NCI-H526 treated with DMSO at 0.1 percent for 48 hours (cell line): ENCODE measurements around the gene BAG3.
"Not testable (repeated sequence)": the region's sequence is repeated elsewhere in the genome, so short reads cannot be mapped to it uniquely, and the experiment has no call there.

ENCODE experiments used
- DNase-seq: peaks from one replicate; lab custom pipeline; 2025; lab: John Stamatoyannopoulos, UW

The BAG3 gene

GRCh38 chr10:119650692-119651513 lies at the start of gene BAG3:
TSS of gene BAG3 (plus strand) at chr10:119651380. CDS start at chr10:119651676, 296 bp downstream.
- peak; percentile 40 for DNase-seq

GRCh38 chr10:119602241-119603095 lies 48.7 kb upstream of the BAG3 start:
- DNase-seq = peak; percentile 1

DNA sequence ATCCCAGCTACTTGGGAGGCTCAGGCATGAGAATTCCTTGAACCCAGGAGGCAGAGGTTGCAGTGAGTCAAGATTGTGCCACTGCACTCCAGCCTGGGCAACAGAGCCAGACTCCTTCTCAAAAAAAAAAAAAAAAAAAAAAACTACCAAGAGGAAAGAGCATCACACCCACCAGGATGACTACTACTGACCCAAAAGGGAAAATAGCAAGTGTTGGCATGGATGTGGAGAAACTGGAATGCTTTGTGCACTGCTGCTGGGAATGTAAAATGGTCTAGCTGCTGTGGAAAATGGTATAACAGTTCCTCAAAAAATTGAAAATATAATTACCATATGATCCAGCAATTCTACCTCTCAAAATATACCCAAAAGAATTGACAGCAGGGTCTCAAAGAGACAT lies 46.7 kb upstream of the BAG3 start:
- DNase-seq = no peak

GRCh38 chr10:119608316-119609155 lies 42.6 kb upstream of the BAG3 start:
- peak; percentile 2 for DNase-seq

DNA sequence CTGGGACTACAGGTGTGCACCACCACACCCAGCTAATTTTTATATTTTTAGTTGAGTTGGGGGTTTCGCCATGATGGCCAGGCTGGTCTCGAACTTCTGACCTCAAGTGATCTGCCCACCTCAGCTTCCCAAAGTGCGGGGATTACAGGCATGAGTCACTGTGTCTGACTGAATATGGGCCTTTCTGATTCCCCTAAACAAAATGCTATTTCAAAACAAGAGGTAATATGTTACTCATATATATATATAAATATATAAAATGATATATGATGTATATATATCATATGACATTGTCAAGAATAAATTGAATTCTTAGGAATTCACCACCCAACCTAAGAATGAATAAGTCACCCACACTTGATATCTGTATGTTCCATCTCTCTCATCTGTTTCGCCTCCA lies 41.7 kb upstream of the BAG3 start:
- DNase-seq = no peak

DNA sequence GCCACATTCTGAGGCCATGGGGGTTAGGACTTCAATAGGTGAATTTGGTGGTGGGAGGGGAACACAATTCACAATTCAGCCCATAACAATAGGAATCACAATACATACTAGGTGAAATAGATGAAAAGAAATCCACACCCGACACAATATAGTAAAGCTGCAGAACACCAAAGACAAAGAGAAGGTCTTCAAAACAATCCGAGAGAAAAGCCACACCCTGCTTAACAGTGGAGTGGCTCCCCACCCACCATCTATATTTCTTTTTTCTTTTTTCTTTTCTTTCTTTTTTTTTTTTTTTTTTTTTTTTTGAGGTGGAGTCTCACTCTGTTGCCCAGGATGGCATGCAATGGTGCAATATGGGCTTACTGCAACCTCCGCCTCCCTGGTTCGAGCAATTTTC lies 39.7 kb upstream of the BAG3 start:
- no peak for DNase-seq

- no peak for DNase-seq
These were observed 37.4 kb upstream of the BAG3 start for GRCh38 chr10:119613741-119614140.

DNA sequence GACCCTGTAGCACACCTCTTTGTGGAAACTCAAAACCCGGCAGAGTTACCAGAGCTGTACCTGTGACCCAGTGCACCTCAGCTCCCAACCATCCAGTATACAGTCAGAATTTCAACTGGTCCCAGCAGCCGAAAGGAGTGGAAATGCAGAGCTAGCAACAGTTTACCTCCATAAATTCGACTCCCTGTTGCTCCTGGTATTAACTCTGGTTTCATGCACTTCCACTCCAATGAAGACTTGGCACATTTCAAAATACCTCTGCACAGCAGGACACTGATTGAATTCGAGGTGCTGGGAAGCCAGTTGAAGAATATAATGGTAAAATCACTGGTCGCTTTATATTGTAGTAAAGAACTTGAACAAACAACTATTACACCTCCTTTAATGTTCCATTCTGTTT lies 36.5 kb upstream of the BAG3 start:
- DNase-seq = no peak

GRCh38 chr10:119616882-119617570 lies 34.2 kb upstream of the BAG3 start:
- DNase-seq = no peak

DNA sequence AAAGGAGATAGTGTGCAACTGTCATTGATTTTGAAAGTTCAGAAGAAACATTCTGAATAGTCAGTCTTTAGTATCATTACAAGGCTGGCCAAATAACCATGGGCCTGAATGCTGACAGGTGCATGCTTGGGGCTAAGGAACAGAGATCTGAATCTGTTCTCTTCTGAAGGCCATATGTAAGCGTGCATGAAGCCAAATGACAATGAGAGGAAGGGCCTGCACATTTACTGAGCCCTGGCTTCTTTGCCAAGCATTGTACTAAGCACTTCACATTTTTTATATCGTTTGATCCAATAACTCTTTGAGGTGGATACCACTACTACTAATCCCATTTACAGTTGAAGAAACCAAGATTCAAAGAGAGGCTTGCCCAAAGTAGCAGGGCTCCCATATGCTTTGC lies 32.0 kb upstream of the BAG3 start:
- no peak for DNase-seq

GRCh38 chr10:119619811-119620210 lies 31.4 kb upstream of the BAG3 start:
- DNase-seq = not testable (repeated sequence)

GRCh38 chr10:119620241-119621077 lies 30.7 kb upstream of the BAG3 start:
- DNase-seq = no peak

- no peak for DNase-seq
These were observed 30.1 kb upstream of the BAG3 start for GRCh38 chr10:119621078-119621384.

- DNase-seq = no peak
These were observed 25.5 kb upstream of the BAG3 start for GRCh38 chr10:119625570-119626280.

DNA sequence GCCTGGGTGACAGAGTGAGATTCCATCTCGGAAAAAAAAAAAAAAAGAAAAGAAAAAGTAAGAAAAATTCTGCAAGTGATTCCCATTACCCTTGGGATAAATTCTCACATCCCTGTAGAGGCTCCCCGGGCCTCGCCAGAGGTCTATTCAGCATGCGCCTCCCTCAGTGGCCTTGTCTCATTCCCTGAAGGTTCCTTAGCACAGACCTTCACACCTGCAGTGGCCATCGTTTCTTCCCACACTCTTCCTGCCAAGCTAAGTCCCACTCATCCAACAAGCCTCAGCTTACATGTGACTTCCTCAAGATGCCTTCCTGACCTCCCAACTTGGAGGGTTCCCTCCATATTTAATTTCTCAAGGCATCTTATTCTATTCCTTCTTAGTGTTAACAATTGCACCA lies 20.9 kb upstream of the BAG3 start:
- DNase-seq = no peak

DNA sequence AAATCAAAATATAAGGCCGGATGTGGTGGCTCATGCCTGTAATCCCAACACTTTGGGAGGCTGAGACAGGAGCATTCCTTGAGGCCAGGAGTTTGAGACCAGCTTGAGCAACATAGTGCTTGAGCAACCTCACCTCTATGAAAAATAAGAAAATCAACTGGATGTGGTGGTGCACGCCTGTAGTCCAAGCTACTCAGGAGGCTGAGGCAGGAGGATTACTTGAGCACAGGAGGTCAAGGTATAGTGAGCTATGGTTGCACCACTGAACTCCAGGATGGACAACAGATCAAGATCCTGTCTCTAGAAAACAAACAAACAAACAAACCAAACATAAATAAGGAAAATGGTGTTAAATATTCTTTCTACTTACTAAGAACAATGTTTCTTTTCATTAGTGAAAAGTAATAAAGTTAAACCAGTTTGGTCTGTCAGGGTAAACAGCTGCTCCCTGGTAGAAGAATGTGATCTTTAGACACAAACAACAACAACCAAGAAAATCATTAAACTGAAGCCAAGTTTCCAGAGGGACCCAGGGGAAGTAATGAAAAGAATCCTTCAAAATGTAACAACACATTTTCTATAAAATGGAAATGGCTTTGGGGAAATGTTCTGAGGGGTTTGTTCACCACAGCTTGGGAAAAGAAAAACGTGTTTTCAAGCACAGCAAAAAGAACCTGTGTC lies 17.5 kb upstream of the BAG3 start:
- no peak for DNase-seq

DNA sequence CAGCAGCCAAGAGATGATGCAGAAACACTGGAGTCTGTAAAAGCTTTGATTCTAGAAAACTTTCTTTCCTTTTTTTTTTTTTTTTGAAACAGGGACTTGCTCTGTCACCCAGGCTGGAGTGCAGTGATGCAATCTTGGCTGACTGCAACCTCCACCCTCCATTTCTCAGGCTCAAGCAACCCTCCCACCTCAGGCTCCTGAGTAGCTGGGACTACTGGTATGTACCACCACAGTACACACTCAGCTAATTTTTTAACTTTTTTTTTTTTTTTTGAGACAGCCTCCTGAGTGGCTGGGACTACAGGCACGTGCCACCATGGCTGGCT lies 17.0 kb upstream of the BAG3 start:
- no peak for DNase-seq

DNA sequence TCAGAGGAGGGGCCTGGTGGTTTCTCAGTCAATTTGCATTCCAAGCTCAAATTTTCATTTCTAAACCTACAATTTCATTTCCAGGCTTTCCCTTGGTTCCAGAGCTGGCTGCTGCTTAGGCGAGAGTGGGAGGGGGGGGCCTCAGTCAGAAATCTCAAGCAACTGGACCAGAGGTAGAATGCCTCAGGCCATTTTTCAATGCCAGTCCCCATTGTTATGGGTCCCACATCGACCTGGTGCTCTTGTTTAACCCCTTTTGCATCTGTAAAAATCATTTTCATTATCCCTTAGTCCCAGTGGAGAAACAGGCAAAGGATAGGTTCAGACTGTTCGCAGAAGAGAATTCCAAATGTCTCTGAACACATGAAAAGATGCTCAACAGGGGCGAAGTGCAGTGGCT lies 13.5 kb upstream of the BAG3 start:
- DNase-seq = no peak

GRCh38 chr10:119638982-119639381 lies 12.2 kb upstream of the BAG3 start:
- no peak for DNase-seq

- no peak for DNase-seq
These were observed 10.8 kb upstream of the BAG3 start for GRCh38 chr10:119640384-119640783.
